ENCODE measurements around the gene TDP1. TPM values are rescaled to one million over a fixed set of nuclear protein-coding genes. Genes with fewer than 3 reads are reported as not detected.
A peak's percentile ranks its signal among the peaks of the same experiment; 100 is the strongest.
"Not testable (repeated sequence)": the region's sequence is repeated elsewhere in the genome, so short reads cannot be mapped to it uniquely, and the experiment has no call there.

The TDP1 gene
- total RNA-seq, 4 donors from 2014 or later = 2.9 to 8.0 (median 7.3) TPM

DNA sequence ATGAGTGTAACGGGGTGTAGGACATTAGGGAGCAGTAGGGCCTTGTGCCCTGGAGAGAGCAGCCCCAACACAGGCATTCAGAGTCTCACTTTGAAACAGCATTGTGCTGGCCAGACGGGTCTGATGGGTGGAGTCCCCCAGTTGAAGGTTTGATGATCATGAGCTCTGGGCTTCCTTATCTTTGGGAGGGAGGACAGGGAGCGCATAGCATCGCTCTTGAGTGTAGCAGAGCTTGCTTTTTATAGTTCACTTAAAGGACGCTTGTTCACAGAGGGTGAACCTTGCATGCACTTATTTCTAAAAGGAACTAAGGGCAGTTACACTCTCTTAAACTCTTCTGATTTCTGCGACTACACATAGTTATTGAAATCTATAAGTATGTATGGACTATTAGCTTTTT, 116.6 kb downstream of the TDP1 start:
- H3K4me1 ChIP-seq = no peaks in the 10 kb centered on the region
- no peaks in the 10 kb centered on the region for H3K27me3 ChIP-seq
- H3K27ac ChIP-seq = no peak overlapping the region
- intact Hi-C loops (cut with DNase I) = no loop called here
- no peaks in the 10 kb centered on the region for H3K36me3 ChIP-seq
- DNase-seq = no peak
- 86 to 87% methylated on average over 6 of the region's 6 CpGs for WGBS, 2 donors
- TF ChIP-seq, protein P1, sequence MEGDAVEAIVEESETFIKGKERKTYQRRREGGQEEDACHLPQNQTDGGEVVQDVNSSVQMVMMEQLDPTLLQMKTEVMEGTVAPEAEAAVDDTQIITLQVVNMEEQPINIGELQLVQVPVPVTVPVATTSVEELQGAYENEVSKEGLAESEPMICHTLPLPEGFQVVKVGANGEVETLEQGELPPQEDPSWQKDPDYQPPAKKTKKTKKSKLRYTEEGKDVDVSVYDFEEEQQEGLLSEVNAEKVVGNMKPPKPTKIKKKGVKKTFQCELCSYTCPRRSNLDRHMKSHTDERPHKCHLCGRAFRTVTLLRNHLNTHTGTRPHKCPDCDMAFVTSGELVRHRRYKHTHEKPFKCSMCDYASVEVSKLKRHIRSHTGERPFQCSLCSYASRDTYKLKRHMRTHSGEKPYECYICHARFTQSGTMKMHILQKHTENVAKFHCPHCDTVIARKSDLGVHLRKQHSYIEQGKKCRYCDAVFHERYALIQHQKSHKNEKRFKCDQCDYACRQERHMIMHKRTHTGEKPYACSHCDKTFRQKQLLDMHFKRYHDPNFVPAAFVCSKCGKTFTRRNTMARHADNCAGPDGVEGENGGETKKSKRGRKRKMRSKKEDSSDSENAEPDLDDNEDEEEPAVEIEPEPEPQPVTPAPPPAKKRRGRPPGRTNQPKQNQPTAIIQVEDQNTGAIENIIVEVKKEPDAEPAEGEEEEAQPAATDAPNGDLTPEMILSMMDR (IDR thresholded peaks at IDR 0.05) = no peak
- TF ChIP-seq POLR2A (IDR thresholded peaks at IDR 0.05) = no peak
- H3K9me3 ChIP-seq = no peaks in the 10 kb centered on the region
- H3K4me3 ChIP-seq (replicated peaks in 1 of 3) = no peak overlapping the region

DNA sequence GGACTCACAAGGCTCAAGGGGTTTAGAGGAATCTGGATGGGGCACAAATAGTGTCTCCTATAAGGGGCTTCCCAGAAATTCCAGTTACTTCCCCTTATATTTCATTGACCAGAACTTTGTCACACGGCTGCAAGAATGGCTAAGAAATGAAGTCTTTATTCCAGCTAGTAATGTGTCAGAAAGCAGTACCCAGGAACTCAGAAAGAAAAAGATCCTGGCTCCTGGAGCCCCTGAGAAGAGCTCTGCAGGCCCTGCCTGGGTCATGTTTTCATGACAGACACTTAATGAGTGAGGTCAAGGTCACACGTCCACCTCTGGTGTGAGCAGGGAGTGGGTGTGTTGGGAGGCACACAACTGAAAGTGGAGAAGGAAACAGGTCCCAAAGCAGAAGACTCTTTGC, 123.8 kb downstream of the TDP1 start:
- 87 to 94% methylated on average over 2 of the region's 2 CpGs for WGBS, 2 donors
- no peaks in the 10 kb centered on the region for H3K4me1 ChIP-seq
- no peak overlapping the region for H3K27ac ChIP-seq
- H3K36me3 ChIP-seq = no peaks in the 10 kb centered on the region
- no peaks in the 10 kb centered on the region for H3K9me3 ChIP-seq
- no peaks in the 10 kb centered on the region for H3K27me3 ChIP-seq
- intact Hi-C loops (cut with DNase I) = no loop called here
- no peak overlapping the region for H3K4me3 ChIP-seq (replicated peaks in 1 of 3)
- DNase-seq = no peak
- TF ChIP-seq, protein P1 (IDR thresholded peaks at IDR 0.05) = no peak
- no peak for TF ChIP-seq POLR2A (IDR thresholded peaks at IDR 0.05)

DNA sequence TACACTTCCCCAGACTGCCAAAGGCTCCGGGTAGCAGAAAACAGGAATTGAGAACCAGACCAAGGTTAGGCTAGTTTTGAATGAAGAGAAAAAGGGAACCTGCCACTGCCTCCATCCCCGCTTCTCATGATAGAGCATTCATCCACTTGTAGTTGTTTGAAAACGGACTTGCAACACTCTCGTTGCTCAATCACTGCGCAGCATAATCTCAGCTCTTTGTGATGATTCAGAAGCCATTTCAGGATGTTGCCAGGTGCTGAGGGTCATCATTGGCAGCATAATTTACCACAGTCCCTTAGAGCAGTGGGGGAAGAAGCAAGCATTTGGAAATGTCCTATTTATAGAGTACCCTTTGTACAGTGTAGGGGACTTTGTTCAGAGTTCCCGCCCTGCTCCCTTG, 131.7 kb downstream of the TDP1 start:
- WGBS, 2 donors = 66 to 85% methylated on average over 6 of the region's 6 CpGs
- intact Hi-C loops (cut with DNase I) = no loop called here
- no peak for TF ChIP-seq POLR2A (IDR thresholded peaks at IDR 0.05)
- TF ChIP-seq, protein P1 (IDR thresholded peaks at IDR 0.05) = no peak
- peaks cover 24 to 44% of the 10 kb centered on the region in 2 donors for H3K4me1 ChIP-seq
- no peaks in the 10 kb centered on the region for H3K9me3 ChIP-seq
- no peak overlapping the region for H3K27ac ChIP-seq
- H3K4me3 ChIP-seq (replicated peaks in 1 of 3) = no peak overlapping the region
- no peaks in the 10 kb centered on the region for H3K36me3 ChIP-seq
- DNase-seq = peak; percentile 13 to 43
- H3K27me3 ChIP-seq = no peaks in the 10 kb centered on the region

DNA sequence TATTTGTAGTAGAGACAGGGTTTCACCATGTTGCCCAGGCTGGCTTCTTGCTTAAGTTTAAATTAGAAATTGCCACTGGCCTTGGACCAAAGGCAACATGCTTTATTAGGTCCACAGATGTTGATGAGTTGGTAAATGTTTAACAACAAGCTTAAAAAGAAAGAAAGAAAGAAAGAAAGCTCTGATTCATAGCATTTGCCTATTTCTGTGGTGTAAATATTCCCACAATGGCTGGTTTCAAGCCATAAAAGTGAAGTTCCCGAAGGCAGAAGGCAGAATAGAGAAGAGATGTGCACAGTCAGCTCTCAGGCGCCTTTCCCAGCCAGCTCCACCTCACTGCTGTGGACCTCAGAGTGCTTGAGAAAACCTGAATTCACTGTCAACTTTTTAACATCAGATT, 132.4 kb downstream of the TDP1 start:
- Histone ChIP-seq H3K4me3 (replicated peaks in 1 of 3) (no peak overlapping the region), H3K9me3 (no peaks in the 10 kb centered on the region), H3K36me3 (no peaks in the 10 kb centered on the region), H3K27ac (peak overlapping the region in 2 of 3 donors; percentile 78 to 87), H3K4me1 (peaks cover 26 to 46% of the 10 kb centered on the region in 2 donors), H3K27me3 (no peaks in the 10 kb centered on the region)
- intact Hi-C loops (cut with DNase I) = no loop called here
- DNase-seq = no peak
- WGBS, 2 donors = 74 to 77% methylated on average over 2 of the region's 2 CpGs
- TF ChIP-seq, protein P1 (IDR thresholded peaks at IDR 0.05) = no peak
- no peak for TF ChIP-seq POLR2A (IDR thresholded peaks at IDR 0.05)

DNA sequence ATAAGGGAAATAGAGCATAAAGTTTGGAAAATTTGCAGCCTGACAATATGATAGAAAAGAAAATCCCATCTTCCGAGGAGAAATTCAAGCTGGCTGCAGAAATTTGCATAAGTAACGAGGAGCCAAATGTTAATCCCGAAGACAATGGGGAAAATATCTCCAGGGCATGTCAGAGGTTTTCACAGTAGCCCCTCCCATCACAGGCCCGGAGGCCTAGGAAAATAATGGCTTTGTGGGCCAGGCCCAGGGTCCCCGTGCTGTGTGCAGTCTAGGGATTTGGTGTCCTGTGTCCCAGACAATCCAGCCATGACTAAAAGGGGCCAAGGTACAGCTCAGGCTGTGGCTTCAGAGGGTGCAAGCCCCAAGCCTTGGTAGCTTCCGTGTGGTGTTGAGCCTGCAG, 133.8 kb downstream of the TDP1 start:
- H3K4me1 ChIP-seq = peaks cover 33 to 58% of the 10 kb centered on the region in 2 donors
- H3K36me3 ChIP-seq; DNase-seq; H3K4me3 ChIP-seq (replicated peaks in 1 of 3); intact Hi-C loops (cut with DNase I); H3K9me3 ChIP-seq; H3K27me3 ChIP-seq: not testable (repeated sequence)
- peak overlapping the region in 2 of 3 donors; percentile 78 to 87 for H3K27ac ChIP-seq
- WGBS, 2 donors = 36 to 44% methylated on average over 5 to 6 of the region's 6 CpGs

DNA sequence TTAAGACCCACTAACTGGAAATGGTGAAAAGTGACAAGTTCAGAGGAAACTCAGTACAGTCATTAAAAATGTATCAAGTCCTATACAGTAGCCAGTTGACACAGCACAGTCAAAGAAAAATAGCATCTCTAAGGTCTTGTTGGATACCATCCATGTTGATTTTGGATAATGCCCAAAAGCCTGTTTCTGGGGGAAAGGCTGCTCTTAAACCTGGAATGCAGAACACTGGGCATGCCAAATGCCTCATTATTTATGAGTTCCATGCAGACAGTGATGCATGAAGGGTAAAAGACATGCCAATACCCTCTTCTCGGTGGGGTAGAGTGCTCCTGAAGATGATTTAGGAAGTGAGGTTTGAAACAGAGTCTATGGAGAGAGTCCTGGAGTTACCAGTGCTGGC, 135.7 kb downstream of the TDP1 start:
- no peaks in the 10 kb centered on the region for H3K36me3 ChIP-seq
- peaks cover 33 to 58% of the 10 kb centered on the region in 2 donors for H3K4me1 ChIP-seq
- H3K4me3 ChIP-seq (replicated peaks in 1 of 3) = no peak overlapping the region
- DNase-seq = peak; percentile 67 to 69
- H3K9me3 ChIP-seq = no peaks in the 10 kb centered on the region
- WGBS, 2 donors = 0 to 6% methylated on average over 1 of the region's 1 CpG
- no peak for TF ChIP-seq POLR2A (IDR thresholded peaks at IDR 0.05)
- TF ChIP-seq, protein P1 (IDR thresholded peaks at IDR 0.05) = no peak
- no peaks in the 10 kb centered on the region for H3K27me3 ChIP-seq
- intact Hi-C loops (cut with DNase I) = no loop called here
- peak overlapping the region; percentile 56 to 87 (median 78) for H3K27ac ChIP-seq
